Activated CD8-positive, alpha-beta memory T cell treated with anti-CD3 and anti-CD28 coated beads, Interleukin-2, amount 50 U/mL, for 24 hours (primary cell): ENCODE results near the gene SLC35G4.
"Not testable (repeated sequence)": the region's sequence is repeated elsewhere in the genome, so short reads cannot be mapped to it uniquely, and the experiment has no call there.

Experiments used
- DNase-seq: peaks from one replicate; pipeline ENCODE4 v3.0.0-alpha.2; 2020; ENCODE audit errors: extremely low read depth

Gene SLC35G4

GRCh38 chr18:11613611-11614010 is 4.2 kb downstream of the SLC35G4 start:
- DNase-seq, result not testable (repeated sequence)

GRCh38 chr18:11614042-11614441 is 4.6 kb downstream of the SLC35G4 start:
- not testable (repeated sequence) for DNase-seq

- DNase-seq, result not testable (repeated sequence)
Observed at GRCh38 chr18:11614981-11615380, 5.6 kb downstream of the SLC35G4 start.

GRCh38 chr18:11647310-11647709 is 37.9 kb downstream of the SLC35G4 start:
- DNase-seq, result not testable (repeated sequence)

DNA sequence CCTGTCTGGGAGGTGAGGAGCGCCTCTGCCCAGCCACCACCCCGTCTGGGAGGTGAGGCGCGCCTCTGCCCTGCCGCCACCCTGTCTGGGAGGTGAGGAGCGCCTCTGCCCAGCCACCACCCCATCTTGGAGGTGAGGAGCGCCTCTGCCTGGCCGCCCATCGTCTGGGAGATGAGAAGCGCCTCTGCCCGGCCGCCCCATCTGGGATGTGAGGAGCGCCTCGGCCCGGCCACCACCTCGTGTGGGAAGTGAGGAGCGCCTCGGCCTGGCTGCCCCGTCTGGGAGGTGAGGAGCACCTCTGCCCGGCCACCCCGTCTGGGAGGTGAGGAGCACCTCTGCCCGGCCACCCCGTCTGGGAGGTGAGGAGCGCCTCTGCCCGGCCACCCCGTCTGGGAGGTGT is 38.4 kb downstream of the SLC35G4 start:
- DNase-seq, result not testable (repeated sequence)

DNA sequence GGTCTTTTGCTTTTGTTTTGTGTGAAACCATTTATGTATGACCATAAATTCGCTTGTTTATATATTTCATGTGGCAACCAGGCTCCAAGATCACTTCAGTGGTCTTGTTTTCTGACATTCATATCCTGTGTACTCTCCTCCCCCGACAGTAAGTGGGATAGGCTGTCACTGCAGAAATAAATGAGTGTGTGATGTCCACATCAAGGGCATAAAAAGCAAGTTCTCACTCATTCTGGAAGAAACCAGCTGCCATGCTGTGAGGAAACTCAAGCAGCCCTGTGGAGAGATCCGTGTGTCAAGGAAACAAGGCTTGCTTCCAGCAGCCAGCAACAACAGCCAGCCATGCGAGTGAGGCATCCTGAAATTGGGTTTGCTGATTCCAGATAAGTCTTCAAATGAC is 40.4 kb downstream of the SLC35G4 start:
- DNase-seq, result no peak

- no peak for DNase-seq
Observed at GRCh38 chr18:11651899-11652298, 42.5 kb downstream of the SLC35G4 start.

- DNase-seq, result no peak
Observed at GRCh38 chr18:11653521-11653920, 44.1 kb downstream of the SLC35G4 start.

DNA sequence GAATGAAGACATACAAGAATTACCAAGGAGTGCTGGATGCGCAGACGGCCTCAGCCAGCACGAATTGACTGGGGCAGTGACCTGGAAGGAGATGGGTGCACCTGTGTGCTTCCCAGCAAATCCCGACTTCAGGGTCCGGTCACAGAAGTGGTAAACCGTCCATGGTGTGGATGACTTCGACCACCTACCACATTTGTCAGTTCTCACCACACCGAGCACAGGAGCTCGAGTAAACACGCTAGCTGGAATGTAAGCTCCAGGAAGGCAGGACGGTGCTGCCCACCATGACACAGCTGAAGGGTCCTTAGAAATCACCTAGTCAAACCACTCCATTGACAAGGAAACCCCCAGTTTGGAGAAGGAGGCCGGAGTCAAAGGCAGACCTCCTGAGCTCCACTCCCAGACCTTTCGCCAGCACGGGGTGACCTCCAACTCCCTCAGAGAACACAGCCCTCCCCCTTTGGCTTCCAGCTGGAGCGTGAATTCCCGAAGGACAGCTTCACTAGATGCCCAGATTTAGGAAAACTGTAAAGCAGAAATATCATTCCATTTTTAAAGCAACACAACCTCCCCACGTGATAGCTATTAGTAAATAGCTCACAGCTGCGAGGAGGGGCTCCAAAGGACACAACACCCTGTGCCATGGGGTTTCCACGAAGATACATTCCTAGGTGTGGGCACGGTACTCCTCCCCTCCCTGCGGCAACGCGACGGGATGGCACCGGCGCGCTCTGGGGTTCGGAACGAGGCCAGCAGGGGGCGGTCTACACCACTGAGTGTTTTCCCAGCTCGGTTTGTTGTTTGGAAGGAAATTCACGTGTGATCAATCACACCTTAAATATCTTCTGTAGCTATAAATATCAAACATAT is 45.6 kb downstream of the SLC35G4 start:
- peak; percentile 9 for DNase-seq

DNA sequence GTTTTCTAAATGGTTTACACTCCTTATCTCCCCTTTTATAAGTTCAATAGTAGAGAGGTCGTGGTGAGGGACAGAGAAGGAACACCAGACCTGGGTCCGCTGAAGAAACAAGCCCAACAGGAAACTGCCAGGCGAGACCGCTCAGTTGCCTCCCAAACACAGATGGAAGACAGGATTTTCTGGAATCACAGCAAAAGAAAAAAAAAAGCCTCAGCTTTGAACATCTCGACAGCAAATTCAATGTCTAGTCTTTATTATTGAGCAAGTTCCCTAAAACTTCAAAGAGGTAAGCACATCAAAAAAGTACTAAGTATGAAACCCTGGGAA is 46.2 kb downstream of the SLC35G4 start:
- DNase-seq, result no peak

GRCh38 chr18:11657152-11657551 is 47.8 kb downstream of the SLC35G4 start:
- no peak for DNase-seq

- DNase-seq, result no peak
Observed at GRCh38 chr18:11657554-11657953, 48.2 kb downstream of the SLC35G4 start.

- no peak for DNase-seq
Observed at GRCh38 chr18:11658019-11658418, 48.6 kb downstream of the SLC35G4 start.

DNA sequence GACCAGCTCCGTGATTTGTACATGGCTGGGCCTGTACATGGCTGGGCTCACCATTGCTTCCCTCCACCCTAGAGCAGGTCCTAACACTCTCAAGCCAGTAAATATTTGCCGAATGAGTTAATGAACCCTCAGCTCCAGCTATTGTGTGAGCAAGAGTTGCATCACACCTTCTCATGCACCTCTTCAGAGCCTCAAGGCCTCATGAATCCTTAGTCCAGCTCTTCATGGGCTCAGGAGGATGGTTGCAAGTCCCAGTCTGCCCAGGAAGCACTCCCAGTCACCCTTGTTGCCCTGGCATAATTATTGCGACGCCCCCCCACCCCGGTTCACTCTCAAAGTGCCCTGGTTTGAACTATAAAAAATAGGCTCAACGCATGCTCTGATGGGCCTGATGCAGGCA is 49.6 kb downstream of the SLC35G4 start:
- no peak for DNase-seq
